GM23248 (cell line): ENCODE measurements around the gene GMCL2. TPM values are rescaled to one million over a fixed set of nuclear protein-coding genes. Genes with fewer than 3 reads are reported as not detected.

Experiments
- DNase-seq: peaks from one replicate; pipeline ENCODE4 v3.0.0-alpha.2; 2015
- H2AFZ ChIP-seq: fragments of 200-600 bp; sonication (generic); 2 replicates; pipeline ENCODE4 v1.6.1; 2016; ENCODE audit warnings: antibody characterized with exemption
- H3F3A ChIP-seq: fragments of 200-600 bp; sonication (generic); 2 replicates; pipeline ENCODE4 v1.6.1; 2016; ENCODE audit warnings: mild to moderate bottlenecking, antibody characterized with exemption, mixed run types; ENCODE audit not compliant: insufficient read depth
- H3K27ac ChIP-seq: fragments of 200-600 bp; sonication (generic); 2 replicates; pipeline ENCODE4 v1.5.1; 2016; ENCODE audit warnings: mild to moderate bottlenecking
- H3K27me3 ChIP-seq: fragments of 200-600 bp; sonication (generic); replicated peaks from 2 replicates; pipeline ENCODE4 v1.6.1; 2016; ENCODE audit warnings: mild to moderate bottlenecking; ENCODE audit not compliant: insufficient read depth
- H3K36me3 ChIP-seq: fragments of 200-600 bp; sonication (generic); 2 replicates; pipeline ENCODE4 v1.6.1; 2016; ENCODE audit warnings: low read depth, mild to moderate bottlenecking
- H3K4me1 ChIP-seq: fragments of 200-600 bp; sonication (generic); 2 replicates; pipeline ENCODE4 v1.6.1; 2016; ENCODE audit warnings: mild to moderate bottlenecking; ENCODE audit not compliant: insufficient read depth
- H3K4me2 ChIP-seq: fragments of 200-600 bp; sonication (generic); one replicate; pipeline ENCODE4 v1.6.1; 2016; ENCODE audit warnings: mild to moderate bottlenecking; ENCODE audit not compliant: unreplicated experiment
- H3K4me3 ChIP-seq: fragments of 200-600 bp; sonication (generic); 2 replicates; pipeline ENCODE4 v1.5.1; 2016; ENCODE audit warnings: mild to moderate bottlenecking
- H3K79me2 ChIP-seq: fragments of 200-600 bp; sonication (generic); 2 replicates; pipeline ENCODE4 v1.6.1; 2016; ENCODE audit warnings: mild to moderate bottlenecking; ENCODE audit not compliant: insufficient read depth
- H3K9ac ChIP-seq: fragments of 200-600 bp; sonication (generic); 2 replicates; pipeline ENCODE4 v1.6.1; 2016; ENCODE audit warnings: mild to moderate bottlenecking
- H3K9me2 ChIP-seq: fragments of 200-600 bp; sonication (generic); 2 replicates; pipeline ENCODE4 v1.6.1; 2016; ENCODE audit warnings: mixed run types, mild to moderate bottlenecking, moderate library complexity; ENCODE audit not compliant: insufficient read depth
- H3K9me3 ChIP-seq: fragments of 200-600 bp; sonication (generic); one replicate; pipeline ENCODE4 v1.6.1; 2017; ENCODE audit warnings: low read depth
- H4K20me1 ChIP-seq: fragments of 200-600 bp; sonication (generic); 2 replicates; pipeline ENCODE4 v1.6.0; 2016; ENCODE audit not compliant: insufficient read depth
- EZH2 ChIP-seq: fragments of 200-600 bp; sonication (generic); IDR thresholded peaks from 2 replicates; pipeline ENCODE4 v1.6.1; 2018; ENCODE audit warnings: antibody characterized with exemption, mild to moderate bottlenecking; ENCODE audit not compliant: insufficient read depth, poor library complexity, severe bottlenecking
- EZH2phosphoT487 ChIP-seq: fragments of 200-600 bp; sonication (generic); IDR thresholded peaks from 2 replicates; pipeline ENCODE4 v1.6.1; 2018; ENCODE audit warnings: antibody characterized with exemption, moderate library complexity, mild to moderate bottlenecking, low read depth; ENCODE audit not compliant: insufficient read depth
- WGBS, 2 experiments: methylation state at CpG; one replicate each; pipeline ENCODE4 v1.1.6; 2015 to 2017; ENCODE audit warnings: low lambda C conversion rate in 2 of 2, low coverage in 1 of 2; ENCODE audit errors: missing lambda C conversion rate in 2 of 2; 5-methylcytosine and 5-hydroxymethylcytosine counted together
- in situ Hi-C: fragments of 300-500 bp; cut with MboI; formaldehyde crosslinking; loops from 2 replicates; pipeline ENCODE4 v1.15.0; 2020
- polyA plus RNA-seq: library from polyadenylated mRNA; unstranded; fragments of >200 nt; fragmentation: Nextera tagmentation; extraction: Ambion mirVana; gene quantifications from 2 replicates; pipeline ENCODE4 v1.2.1, GENCODE V29; 2016
- total RNA-seq: library from RNA; depleted of rRNA; stranded (reverse); fragments of >200 nt; shearing (Covaris generic); gene quantifications from 2 replicates; pipeline ENCODE4 v1.2.3, GENCODE V29; 2014

The GMCL2 gene
- total and polyA plus RNA-seq, 2 experiments from 2014 or later = not detected

DNA sequence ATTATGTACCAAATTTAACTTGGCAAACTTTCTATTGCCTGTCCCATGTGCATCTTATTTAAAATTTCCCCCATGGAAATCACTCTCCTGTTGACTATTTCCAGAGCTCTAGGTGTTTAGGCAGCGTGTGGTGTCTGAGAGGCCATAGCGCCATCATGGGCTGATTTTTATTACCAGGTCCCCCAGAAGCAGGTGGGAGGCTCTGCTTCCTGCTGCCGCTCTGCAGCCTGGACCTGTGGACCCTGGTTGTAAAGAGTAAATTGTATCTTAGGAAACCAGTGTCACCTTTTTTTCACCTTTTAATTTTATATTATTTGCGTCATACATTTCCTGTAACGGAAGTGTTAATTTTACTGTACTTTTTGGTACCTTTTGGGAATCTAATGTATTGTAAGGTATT, 23.5 kb upstream of the GMCL2 start:
- 89 to 95% methylated on average over 5 of the region's 5 CpGs for WGBS, 2 experiments
- H3K27me3 ChIP-seq = no peaks in the 10 kb centered on the region
- H3K4me1 ChIP-seq = peaks cover 16% of the 10 kb centered on the region; the same call in 1 of the 2 replicates
- TF ChIP-seq EZH2phosphoT487 = no peak
- no peak for TF ChIP-seq EZH2
- H3K9me3 ChIP-seq = no peaks in the 10 kb centered on the region
- no peak overlapping the region for H3K27ac ChIP-seq
- no peak overlapping the region for H2AFZ ChIP-seq
- no peak overlapping the region for H3K4me2 ChIP-seq
- H3F3A ChIP-seq = peaks cover 64% of the 10 kb centered on the region
- peaks cover 22% of the 10 kb centered on the region for H4K20me1 ChIP-seq
- in situ Hi-C loops = no loop called here
- H3K79me2 ChIP-seq = peaks cover 63% of the 10 kb centered on the region
- H3K4me3 ChIP-seq = no peak overlapping the region
- peaks cover 63% of the 10 kb centered on the region; the same call in 1 of the 2 replicates for H3K36me3 ChIP-seq
- no peak for DNase-seq
- H3K9ac ChIP-seq = no peak overlapping the region
- H3K9me2 ChIP-seq = no peaks in the 10 kb centered on the region

DNA sequence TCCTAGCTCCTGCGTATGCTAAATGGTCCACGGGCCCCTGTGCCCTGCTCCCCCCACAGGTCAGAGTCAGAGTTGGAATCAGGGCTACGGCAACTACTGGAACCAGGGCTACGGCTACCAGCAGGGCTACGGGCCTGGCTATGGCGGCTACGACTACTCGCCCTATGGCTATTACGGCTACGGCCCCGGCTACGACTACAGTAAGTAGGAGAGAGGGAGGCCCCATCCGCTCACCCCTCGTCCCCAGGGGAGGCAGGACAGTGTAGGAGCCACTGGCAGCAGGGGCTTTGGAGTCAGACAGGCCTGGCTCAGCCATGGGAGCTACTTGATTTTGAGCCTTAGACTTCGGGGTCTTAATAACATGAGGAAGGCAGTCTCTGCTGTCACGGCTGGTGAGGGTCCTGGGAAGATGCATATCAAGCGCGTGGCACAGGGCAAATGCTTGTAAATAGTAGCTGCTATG, 22.9 kb upstream of the GMCL2 start:
- Histone ChIP-seq H3K4me1 (peaks cover 16% of the 10 kb centered on the region; the same call in 1 of the 2 replicates), H3K36me3 (peaks cover 63% of the 10 kb centered on the region; the same call in 1 of the 2 replicates), H3F3A (peaks cover 68% of the 10 kb centered on the region), H3K79me2 (peaks cover 69% of the 10 kb centered on the region), H3K4me2 (no peak overlapping the region), H3K9ac (no peak overlapping the region), H3K4me3 (no peak overlapping the region), H3K27me3 (no peaks in the 10 kb centered on the region), H3K27ac (no peak overlapping the region), H3K9me2 (no peaks in the 10 kb centered on the region), H4K20me1 (peaks cover 25% of the 10 kb centered on the region), H2AFZ (no peak overlapping the region), H3K9me3 (no peaks in the 10 kb centered on the region)
- no peak for DNase-seq
- TF ChIP-seq EZH2 = no peak
- no peak for TF ChIP-seq EZH2phosphoT487
- in situ Hi-C loops = no loop called here
- WGBS, 2 experiments = 85% methylated on average over 18 of the region's 18 CpGs

DNA sequence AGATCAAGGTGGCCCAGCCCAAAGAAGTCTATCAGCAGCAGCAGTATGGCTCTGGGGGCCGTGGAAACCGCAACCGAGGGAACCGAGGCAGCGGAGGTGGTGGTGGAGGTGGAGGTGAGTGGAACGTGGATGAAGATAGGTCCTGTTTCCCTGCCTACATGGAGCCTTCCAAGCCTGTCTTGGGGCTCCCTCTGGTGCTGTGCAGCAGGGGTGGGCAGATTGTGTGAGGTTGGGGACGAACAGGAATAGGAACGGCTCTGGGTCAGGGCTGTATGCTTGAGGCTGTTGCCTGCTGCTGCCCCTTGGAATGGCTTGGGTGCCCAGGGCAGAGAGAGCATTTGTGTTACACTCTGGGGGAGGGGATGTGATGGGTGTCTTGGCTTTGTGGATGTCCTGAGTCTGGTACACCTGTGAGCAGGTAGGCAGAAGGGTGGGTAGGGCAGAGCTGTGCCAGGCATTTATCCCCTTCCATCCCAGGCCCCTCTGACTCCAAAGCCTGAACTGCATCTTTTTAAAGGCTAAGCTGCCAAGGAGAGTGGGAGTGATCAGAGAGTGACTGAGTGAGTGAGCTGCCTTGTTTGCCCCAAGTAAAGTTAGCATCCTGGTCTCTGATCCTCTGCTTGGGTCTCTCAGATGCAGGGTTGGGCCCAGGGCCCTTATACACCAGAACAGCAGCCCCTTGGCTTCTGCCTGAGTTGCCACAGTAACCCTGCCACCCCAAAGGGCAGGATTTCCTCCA, 22.3 kb upstream of the GMCL2 start:
- WGBS, 2 experiments = 88 to 89% methylated on average over 8 of the region's 8 CpGs
- Histone ChIP-seq H3K9me2 (no peaks in the 10 kb centered on the region), H3K79me2 (peaks cover 75% of the 10 kb centered on the region), H3K36me3 (peaks cover 63% of the 10 kb centered on the region; the same call in 1 of the 2 replicates), H3K27ac (no peak overlapping the region), H3K9ac (no peak overlapping the region), H3F3A (peaks cover 68% of the 10 kb centered on the region), H2AFZ (no peak overlapping the region), H4K20me1 (peaks cover 25% of the 10 kb centered on the region), H3K4me2 (no peak overlapping the region), H3K4me3 (no peak overlapping the region), H3K9me3 (no peaks in the 10 kb centered on the region), H3K4me1 (peaks cover 16% of the 10 kb centered on the region; the same call in 1 of the 2 replicates), H3K27me3 (no peaks in the 10 kb centered on the region)
- in situ Hi-C loops = no loop called here
- DNase-seq = no peak
- TF ChIP-seq EZH2phosphoT487 = no peak
- no peak for TF ChIP-seq EZH2

DNA sequence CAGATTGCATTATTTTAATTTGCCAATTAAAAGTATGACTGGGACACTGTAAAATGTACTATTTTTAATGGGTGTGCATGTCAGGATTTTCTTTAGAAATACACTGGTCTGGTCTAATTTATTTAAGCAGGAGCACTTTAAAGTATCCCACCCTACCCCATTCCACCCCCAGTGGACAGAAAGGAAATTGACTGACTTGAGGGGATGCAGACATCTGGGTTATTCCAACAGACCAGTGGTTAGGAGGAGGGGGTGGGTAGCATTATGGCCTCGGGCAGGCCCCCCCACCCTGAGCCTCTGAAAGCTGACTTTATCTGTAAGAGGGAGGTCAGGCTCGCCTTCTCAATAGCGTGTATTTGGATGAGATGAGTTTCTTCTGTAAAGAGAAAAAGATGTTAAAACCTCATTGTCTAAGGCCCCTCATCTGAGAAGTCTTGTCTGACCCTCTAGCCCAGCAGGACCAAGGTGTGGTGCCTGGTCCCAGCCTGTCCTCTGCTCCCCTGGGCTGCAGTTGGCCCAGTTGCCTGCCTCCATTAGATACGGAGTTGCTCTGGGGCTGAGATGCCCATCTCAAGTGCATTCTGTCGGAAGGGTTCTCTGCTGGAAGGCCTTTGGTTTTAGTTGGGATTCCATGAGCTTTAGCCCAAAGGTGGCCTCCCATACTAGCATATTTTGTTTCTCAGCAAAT, 21.5 kb upstream of the GMCL2 start:
- Histone ChIP-seq H3F3A (peaks cover 68% of the 10 kb centered on the region), H3K4me2 (no peak overlapping the region), H3K36me3 (peaks cover 63% of the 10 kb centered on the region; the same call in 1 of the 2 replicates), H2AFZ (no peak overlapping the region), H3K4me1 (peaks cover 16% of the 10 kb centered on the region; the same call in 1 of the 2 replicates), H3K9me3 (no peaks in the 10 kb centered on the region), H3K9ac (no peak overlapping the region), H4K20me1 (peaks cover 25% of the 10 kb centered on the region), H3K4me3 (no peak overlapping the region), H3K79me2 (peaks cover 73% of the 10 kb centered on the region), H3K27ac (0 out of 2 replicates have a peak overlapping the region, but pooled peaks have one; percentile 11), H3K27me3 (no peaks in the 10 kb centered on the region), H3K9me2 (no peaks in the 10 kb centered on the region)
- DNase-seq = peak; percentile 39
- in situ Hi-C loops = no loop called here
- WGBS, 2 experiments = 58 to 62% methylated on average over 5 of the region's 5 CpGs
- TF ChIP-seq EZH2phosphoT487 (no peak), EZH2 (no peak)
